Measurements from ENCODE around the gene HINFP.

The HINFP gene, protein sequence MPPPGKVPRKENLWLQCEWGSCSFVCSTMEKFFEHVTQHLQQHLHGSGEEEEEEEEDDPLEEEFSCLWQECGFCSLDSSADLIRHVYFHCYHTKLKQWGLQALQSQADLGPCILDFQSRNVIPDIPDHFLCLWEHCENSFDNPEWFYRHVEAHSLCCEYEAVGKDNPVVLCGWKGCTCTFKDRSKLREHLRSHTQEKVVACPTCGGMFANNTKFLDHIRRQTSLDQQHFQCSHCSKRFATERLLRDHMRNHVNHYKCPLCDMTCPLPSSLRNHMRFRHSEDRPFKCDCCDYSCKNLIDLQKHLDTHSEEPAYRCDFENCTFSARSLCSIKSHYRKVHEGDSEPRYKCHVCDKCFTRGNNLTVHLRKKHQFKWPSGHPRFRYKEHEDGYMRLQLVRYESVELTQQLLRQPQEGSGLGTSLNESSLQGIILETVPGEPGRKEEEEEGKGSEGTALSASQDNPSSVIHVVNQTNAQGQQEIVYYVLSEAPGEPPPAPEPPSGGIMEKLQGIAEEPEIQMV

DNA sequence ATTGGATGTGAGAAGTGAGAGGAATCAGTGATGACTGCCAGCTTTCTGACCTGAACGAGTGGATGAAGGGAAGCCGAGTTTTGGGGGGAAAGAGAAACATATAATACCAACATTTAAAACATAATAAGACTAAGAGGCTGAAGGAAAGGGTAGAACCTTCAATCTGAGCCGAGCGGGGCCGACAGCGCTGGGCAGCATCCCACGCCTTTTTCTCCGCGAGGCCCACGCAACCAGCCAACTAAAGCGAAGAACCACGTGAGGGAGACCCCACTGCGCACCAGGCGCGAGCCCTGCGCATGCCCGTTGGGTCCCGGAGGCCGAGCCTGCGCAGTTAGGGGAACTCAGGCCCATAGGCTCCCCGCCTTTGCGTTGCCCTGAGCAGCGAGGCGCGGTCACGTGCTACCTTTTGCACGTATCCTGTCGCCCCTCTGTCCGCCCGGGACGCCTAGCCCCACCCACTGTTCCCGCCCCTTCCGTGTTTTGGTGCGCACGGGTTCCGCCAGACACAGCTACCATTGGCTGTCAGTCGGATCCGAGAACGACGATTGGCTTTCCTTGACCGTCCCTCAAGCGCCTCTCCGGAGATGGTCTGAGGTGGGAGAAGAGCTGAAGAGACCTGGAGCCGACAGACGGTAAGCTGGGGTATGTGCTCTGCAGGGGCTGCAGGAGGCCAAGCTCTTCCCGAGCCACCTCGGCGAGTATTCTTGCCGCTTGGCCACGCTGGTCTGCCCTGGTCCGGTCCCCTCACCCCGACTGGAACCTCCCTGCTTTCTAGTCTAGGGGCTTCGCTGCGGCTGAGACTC is at the start of gene HINFP:
Gene HINFP, plus strand, starts transcription at position 573 of the 803 bp plus-strand sequence. CDS start 5,365 bp downstream, outside the sequence.
- no peak for TF ChIP-seq GATA3 (IDR thresholded peaks at IDR 0.05; ENCODE audit: low read depth, low read length)
- peak; percentile 10; the same call in 1 of the 2 replicates for TF ChIP-seq GATA2 (IDR thresholded peaks at IDR 0.05; ENCODE audit: low read depth, low read length)

DNA sequence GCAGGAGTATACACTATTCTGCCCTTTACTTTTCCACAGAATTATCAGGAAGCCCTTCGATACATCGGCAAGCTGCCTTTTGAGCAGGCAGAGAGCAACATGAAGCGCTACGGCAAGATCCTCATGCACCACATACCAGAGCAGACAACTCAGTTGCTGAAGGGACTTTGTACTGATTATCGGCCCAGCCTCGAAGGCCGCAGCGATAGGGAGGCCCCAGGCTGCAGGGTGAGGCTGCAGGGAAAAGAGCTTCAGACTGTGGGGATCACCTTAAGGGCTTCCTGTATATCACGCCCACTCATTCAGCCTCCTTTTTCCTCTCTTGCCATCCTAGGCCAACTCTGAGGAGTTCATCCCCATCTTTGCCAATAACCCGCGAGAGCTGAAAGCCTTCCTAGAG is 43.5 kb upstream of the HINFP start:
- TF ChIP-seq GATA2 (IDR thresholded peaks at IDR 0.05; ENCODE audit: low read depth, low read length) (no peak), GATA3 (IDR thresholded peaks at IDR 0.05; ENCODE audit: low read depth, low read length) (no peak)

- TF ChIP-seq GATA3 (IDR thresholded peaks at IDR 0.05; ENCODE audit: low read depth, low read length) (no peak), GATA2 (IDR thresholded peaks at IDR 0.05; ENCODE audit: low read depth, low read length) (no peak)
Measured at GRCh38 chr11:119078675-119079420, 42.5 kb upstream of the HINFP start.

- TF ChIP-seq GATA2 (IDR thresholded peaks at IDR 0.05; ENCODE audit: low read depth, low read length) (no peak), GATA3 (IDR thresholded peaks at IDR 0.05; ENCODE audit: low read depth, low read length) (no peak)
Measured at GRCh38 chr11:119081682-119082260, 39.6 kb upstream of the HINFP start.

DNA sequence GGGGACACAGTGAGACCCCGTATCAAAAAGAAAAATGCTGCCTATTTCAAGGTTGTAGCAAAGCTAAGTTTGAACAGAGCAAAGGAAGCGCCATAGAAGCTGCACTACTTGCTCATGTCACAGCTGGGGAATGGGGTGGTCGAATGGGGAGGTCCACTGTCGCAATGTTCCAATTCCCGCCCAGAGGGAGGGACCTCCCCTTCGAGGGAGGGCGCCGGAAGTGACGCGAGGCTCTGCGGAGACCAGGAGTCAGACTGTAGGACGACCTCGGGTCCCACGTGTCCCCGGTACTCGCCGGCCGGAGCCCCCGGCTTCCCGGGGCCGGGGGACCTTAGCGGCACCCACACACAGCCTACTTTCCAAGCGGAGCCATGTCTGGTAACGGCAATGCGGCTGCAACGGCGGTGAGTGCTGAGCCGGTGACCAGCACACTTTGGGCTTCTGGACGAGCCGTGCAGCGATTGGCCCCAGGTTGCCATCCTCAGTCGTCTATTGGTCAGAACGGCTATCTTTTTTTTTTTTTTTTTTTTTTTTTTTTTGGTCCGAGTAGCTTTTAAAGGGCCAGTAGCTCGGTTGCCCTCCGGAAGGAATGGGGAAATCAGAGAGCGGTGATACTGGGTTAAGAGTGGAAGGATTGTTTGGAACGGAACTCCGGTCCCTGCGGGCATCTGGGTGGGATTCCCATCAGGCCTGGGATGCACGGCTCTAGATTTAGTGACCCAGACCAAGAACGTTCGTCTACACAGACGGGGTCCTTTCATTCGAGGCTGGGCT is 36.5 kb upstream of the HINFP start, which contains the start of gene HMBS:
Gene HMBS, plus strand, starts transcription at position 219 of the 774 bp plus-strand sequence. Its CDS starts 153 bp downstream, at position 372.
- TF ChIP-seq GATA3 (IDR thresholded peaks at IDR 0.05; ENCODE audit: low read depth, low read length) (no peak), GATA2 (IDR thresholded peaks at IDR 0.05; ENCODE audit: low read depth, low read length) (no peak)

- TF ChIP-seq GATA3 (IDR thresholded peaks at IDR 0.05; ENCODE audit: low read depth, low read length) (no peak), GATA2 (IDR thresholded peaks at IDR 0.05; ENCODE audit: low read depth, low read length) (0 out of 2 replicates have a peak, but pooled peaks have one; percentile 27)
Measured at GRCh38 chr11:119085437-119085847, 35.9 kb upstream of the HINFP start.

DNA sequence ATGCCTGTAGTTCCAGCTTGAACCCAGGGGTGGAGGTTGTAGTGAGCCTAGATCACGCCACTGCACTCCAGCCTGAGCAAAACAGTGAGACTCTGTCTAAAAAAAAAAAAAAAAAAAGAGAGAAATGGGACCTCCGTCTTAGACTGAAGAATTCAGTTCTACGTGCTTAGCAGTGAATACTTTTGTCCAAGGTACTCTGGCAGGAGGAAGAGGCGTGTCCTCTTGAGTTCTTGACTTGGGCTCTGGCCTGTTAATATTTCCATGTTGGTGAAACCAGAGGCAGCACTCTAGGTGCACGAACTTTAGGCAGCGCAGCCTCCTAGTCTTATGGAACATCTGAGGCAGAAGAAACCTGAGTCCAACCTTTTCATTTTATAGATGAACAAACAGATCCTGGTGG is 34.3 kb upstream of the HINFP start:
- TF ChIP-seq GATA2 (IDR thresholded peaks at IDR 0.05; ENCODE audit: low read depth, low read length) (no peak), GATA3 (IDR thresholded peaks at IDR 0.05; ENCODE audit: low read depth, low read length) (no peak)

DNA sequence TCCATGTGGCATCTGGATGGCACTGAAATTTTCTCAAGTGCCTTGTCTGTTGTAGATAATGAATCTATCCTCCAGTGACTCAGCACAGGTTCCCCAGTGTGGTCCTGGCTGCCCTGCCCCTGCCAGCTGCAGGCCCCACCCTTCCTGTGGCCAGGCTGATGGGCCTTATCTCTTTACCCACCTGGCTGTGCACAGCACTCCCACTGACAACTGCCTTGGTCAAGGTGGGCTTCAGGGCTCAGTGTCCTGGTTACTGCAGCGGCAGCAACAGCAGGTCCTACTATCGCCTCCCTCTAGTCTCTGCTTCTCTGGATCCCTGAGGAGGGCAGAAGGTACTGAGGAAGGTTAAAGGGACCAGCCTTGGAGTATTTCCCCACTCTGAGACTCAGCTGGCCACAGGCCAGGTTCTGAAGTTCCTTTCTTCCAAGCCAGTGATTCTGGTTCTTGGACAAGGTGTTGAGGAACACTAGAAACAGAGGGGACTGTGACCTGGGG is 33.6 kb upstream of the HINFP start:
- TF ChIP-seq GATA3 (IDR thresholded peaks at IDR 0.05; ENCODE audit: low read depth, low read length) (no peak), GATA2 (IDR thresholded peaks at IDR 0.05; ENCODE audit: low read depth, low read length) (no peak)

DNA sequence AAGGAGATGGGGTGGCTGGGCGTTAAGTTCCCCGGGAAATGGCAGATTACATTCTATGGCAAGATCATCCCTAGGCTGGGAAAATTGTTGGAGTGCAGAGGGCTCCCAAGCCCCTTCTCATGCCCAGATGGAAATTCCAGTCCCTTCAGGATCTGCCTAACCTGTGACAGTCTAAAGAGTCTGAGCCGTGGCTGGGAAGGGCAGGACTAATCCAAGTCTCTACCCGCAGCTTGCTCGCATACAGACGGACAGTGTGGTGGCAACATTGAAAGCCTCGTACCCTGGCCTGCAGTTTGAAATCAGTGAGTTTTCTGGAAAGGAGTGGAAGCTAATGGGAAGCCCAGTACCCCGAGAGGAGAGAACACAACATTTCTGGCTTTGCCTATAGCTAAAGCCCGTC is 33.0 kb upstream of the HINFP start:
- no peak for TF ChIP-seq GATA2 (IDR thresholded peaks at IDR 0.05; ENCODE audit: low read depth, low read length)
- no peak for TF ChIP-seq GATA3 (IDR thresholded peaks at IDR 0.05; ENCODE audit: low read depth, low read length)

DNA sequence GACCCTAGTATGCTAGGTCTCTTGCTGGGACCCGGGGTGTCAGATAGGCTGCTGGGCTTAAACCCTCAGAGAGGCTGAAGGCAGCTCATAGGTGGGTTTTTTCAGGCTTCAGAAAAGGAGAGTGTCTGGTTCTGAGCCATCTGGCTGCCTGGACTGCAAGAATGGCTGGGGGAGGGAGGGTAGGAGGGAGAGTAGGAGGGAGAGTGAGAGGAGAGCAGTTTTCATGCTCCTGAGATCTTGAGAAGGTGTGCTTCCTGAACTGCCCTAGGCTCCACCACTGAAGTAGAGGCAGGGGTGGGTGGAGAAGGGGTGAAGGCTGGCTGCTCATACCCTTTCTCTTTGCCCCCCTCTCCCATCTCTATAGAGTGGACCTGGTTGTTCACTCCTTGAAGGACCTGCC is 32.1 kb upstream of the HINFP start:
- TF ChIP-seq GATA2 (IDR thresholded peaks at IDR 0.05; ENCODE audit: low read depth, low read length), result no peak
- no peak for TF ChIP-seq GATA3 (IDR thresholded peaks at IDR 0.05; ENCODE audit: low read depth, low read length)

GRCh38 chr11:119091178-119091577 is 30.2 kb upstream of the HINFP start:
- TF ChIP-seq GATA2 (IDR thresholded peaks at IDR 0.05; ENCODE audit: low read depth, low read length), result no peak
- TF ChIP-seq GATA3 (IDR thresholded peaks at IDR 0.05; ENCODE audit: low read depth, low read length), result no peak
